Sciatic nerve (tissue), 2 donors: ENCODE data around the gene FGGY. TPM values are rescaled to one million over a fixed set of nuclear protein-coding genes. Genes with fewer than 3 reads are reported as not detected.
"Not testable (repeated sequence)": the region's sequence is repeated elsewhere in the genome, so short reads cannot be mapped to it uniquely, and the experiment has no call there.

Experiments
- ATAC-seq: fragments of 200-7000 bp; cut with Tn5 transposase; one replicate; pipeline ENCODE4 v1.9.1; 2020; ENCODE audit warnings: mild to moderate bottlenecking, moderate library complexity
- DNase-seq: peaks from one replicate; pipeline ENCODE4 v3.0.0-alpha.2; 2020; ENCODE audit warnings: low spot score
- intact Hi-C: fragments of 100-400 bp; cut with DNase I; formaldehyde crosslinking; loops from one replicate; pipeline ENCODE4 v1.14.2; 2022
- total RNA-seq: library from RNA; stranded (reverse); fragmentation: NEBNext Ultra II Directional; extraction: Animal tissue kit (Norgen Biotek cat#: 25700); gene quantifications from one replicate; pipeline ENCODE4 v1.2.1, GENCODE V29; 2021
- donor health status: DM: no; HTN: no; CAD: no.
- donor health status: DM: no; HTN: no; CAD: no.

FGGY gene
- total RNA-seq, 1 donor from 2014 or later, result 41.1 TPM

DNA sequence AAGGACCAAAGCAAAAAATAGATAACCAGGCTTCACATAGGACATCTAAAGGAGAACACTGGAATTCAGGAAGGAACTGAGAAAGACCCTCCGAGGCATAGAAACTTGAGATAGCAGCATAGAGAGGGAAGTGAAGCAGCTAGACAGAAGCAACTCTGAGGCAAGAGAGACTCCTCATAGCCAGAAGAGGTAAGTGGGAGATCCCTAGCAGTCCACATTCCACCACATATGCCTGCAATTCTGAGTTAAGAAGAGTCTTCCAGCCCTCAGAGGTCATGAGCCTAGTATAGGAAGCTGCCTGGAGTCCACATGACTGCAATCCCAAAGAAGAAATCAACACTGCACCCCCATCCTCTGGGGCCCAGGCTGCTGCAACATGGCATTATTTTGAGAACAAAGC is 13.9 kb upstream of the FGGY start:
- no peak for ATAC-seq

DNA sequence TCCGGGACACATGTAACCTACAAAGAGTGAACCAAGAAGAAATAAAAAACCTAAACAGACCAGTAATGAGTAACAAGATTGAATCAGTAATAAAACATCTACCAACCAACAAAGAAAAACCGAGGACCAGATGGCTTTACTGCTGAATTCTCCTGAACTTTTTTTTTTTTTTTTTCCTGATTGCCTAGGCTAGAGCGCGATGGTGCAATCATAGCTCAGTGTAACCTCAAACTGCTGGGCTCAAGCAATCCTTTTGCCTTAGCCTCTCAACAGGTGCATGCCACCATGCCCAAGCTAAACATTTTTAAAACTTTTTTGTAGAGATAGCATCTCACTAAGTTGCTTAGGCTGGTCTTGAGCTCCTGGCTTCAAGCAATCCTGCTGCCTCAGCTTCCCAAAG is 11.2 kb upstream of the FGGY start:
- ATAC-seq, result no peak
- intact Hi-C loops, result no loop called here

More for the DNA sequence above, 13.9 kb upstream of the FGGY start:
- intact Hi-C loops, result no loop called here
- DNase-seq, result no peak

DNA sequence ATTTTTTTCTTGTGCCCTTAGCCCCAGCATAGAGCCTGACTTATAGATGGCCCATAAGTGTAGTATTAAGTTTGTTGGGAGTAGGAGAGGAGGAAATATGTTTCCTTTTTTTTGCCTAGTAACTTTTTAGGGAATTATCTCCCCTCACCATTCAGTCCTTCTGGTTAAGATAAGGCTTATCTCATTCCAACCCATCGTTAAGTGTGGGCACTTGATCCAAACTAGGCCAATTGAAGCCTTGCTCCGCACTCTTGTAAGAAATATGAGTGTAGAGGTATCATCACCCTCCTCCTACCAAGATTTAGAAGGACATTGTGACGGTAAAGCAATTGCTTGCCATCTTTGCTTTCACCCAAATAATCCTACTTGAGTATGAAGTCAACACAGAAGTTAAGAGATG is 8.8 kb upstream of the FGGY start:
- intact Hi-C loops, result no loop called here
- no peak for ATAC-seq

More for the DNA sequence above, 11.2 kb upstream of the FGGY start:
- DNase-seq, result no peak

DNA sequence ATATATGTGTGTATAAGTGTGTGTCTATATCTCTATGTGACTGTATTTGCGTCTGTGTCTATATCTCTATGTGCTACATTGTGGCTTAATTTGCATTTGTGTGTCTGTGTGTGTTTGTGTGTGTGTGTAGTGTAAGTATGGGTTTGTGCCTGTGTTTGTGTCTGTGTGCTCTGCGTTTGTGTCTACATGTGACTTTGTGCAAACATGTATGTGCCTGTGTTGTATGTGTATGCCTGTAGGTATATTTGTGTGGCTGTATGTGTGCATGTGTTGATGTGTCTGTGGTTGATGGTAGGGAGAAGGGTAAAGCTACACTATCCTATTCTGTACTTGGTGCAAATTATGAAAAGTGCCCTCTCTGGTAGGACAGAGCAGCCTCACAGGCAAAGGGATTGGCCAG is 7.3 kb upstream of the FGGY start:
- DNase-seq (no peak), ATAC-seq (no peak)
- intact Hi-C loops, result no loop called here

More for the DNA sequence above, 8.8 kb upstream of the FGGY start:
- no peak for DNase-seq

DNA sequence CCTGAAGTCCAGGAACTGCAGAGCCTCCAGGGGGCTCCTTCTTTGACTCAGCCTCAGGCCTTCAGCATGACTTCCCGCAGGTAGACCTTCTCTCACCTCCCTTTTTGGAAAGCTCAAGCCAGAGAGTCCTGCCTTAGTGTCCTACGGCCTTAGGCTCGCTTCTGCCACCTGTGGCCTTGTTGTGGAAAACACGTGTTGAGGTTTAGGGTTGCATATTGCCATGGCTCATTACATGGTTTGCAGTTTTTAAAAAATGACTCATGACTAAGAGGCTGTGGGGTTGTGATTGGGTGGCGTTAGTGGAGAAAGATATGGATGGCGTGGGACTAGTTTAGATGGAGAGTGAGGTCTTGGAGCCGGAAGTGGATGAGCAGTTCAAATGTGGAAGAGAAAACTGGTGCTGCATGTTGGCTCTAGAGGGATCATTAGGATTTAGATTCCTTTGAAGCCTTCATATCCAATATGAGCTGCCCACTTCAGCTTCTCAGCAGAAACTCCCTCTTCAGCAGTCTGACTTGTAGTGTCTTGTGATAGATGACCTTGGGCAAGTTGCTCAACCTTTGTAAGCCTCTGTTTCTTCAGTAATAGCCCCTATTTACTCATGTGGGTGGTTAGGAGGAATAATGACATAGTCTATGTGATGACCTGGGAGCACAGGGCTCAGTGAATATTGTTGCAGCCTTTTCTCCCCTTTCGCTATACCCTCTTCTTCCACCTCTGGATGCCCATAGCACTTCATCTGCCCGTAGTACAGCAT is 6.5 kb upstream of the FGGY start:
- DNase-seq, result no peak
- intact Hi-C loops, result no loop called here

DNA sequence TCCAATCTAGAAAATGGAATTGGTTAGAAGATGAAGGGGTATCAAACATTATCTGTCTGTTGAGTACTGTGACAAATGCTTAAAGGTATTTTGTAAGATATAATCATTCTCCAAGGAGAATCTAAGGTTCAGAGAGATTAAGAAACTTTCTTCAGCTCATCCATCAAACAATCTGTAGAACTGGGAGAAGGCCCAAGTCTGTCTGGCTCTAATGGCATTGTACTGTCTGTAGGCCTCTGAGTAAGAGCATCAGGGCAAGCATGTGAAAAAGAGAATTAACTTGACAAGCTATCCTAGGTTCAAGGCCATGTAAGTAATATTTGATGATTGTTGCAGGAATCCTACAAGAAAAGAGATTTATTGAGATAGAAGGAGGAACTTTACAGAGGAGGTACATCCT is 5.3 kb upstream of the FGGY start:
- DNase-seq (no peak), ATAC-seq (no peak)
- intact Hi-C loops, result no loop called here

More for the DNA sequence above, 6.5 kb upstream of the FGGY start:
- peak; percentile 11 for ATAC-seq

DNA sequence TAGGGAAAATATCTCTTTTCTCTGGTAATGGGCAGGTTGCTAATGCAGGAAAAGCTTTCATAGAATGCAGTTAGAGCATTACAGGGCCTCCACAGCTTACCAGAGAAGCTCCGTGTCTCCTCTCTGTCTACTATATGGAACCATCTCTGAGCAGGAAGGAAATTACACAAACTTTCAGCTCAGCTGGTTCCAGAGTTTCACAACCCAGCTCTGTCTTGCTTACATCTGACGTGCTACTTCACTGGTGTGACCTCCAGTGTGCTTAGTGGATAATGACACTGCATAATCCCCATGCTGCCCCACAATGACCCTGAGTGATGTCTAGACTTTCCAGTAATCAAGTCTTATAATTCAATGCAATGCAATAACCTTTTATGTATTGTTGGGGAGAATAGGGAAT is 4.3 kb upstream of the FGGY start:
- peak; percentile 40 for ATAC-seq
- intact Hi-C loops, result no loop called here
- DNase-seq, result no peak

DNA sequence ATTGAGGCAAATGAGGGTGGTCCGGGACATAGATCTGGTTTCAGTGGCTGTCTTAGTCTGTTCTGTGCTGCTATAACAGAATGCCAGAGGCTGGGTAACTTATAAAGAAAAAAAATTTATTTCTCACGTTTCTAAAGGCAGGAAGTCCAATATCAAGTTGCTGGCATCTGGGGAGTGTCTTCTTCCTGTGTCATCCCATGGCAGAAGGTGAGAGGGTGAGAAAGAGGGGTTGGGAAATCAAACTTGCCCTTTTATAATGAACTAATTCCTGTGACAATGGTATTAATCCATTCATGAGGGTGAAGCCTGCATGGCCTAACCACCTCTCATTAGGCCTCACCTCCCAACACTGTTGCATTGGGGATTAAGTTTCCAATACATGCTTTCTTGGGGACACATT is 3.7 kb upstream of the FGGY start:
- DNase-seq, result no peak
- intact Hi-C loops, result no loop called here
- no peak for ATAC-seq

DNA sequence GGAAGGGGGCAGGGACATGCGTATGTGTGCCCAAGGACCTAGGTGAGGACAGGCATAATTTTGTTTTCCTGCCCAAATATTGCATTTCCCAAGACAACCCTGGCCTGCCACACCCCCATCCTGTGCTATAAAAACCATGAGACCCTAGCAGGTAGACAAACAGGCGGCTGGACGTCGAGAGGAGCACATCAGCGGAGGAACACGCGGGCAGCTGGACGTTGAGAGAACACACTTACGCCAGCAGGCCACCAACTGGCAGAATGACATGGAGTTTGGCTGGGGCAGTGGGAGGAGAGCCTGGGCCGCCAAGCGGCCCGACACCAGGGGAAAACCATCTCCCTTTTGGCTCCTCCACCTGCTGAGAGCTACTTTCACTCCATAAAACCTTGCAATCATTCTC is 3.0 kb upstream of the FGGY start:
- DNase-seq (no peak), ATAC-seq (no peak)
- intact Hi-C loops, result no loop called here

DNA sequence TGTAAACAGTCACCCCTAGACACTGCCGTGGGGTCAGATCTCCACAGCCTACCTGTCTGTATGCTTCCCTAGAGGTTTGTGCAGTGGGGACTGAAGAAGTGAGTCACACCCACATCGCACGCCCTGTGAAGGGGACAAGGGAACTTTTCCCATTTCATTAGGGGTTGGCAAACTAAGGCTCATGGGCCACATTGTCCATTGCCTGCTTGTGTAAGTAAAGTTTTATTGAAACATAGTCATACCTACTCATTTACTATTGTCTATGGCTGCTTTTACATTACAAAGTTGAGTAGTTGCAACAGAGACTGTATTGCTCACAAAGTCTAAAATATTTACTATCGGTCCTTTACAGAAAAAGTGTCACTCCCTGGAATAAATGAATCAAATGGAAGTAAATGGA is 2.5 kb upstream of the FGGY start:
- no peak for ATAC-seq
- no peak for DNase-seq
- intact Hi-C loops, result no loop called here

DNA sequence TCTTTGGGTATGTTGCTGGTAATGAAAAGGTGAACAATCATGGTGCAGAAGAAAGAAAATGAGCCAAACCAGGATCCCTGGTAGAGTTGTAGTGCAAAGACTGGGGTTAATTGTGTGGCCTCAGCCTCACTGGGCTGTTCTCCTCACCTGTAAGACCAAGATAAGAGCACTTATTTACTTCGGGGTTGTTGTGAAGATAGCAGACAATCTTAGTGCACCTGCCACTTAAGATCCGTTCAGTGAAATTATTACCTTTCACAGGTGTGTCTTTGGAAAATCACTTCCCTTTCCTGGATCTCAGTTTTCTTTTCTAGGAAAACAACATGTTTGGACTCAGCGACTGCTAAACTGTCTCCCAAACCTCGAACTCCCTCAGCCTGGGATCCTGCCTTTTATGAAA is 1.3 kb upstream of the FGGY start:
- intact Hi-C loops, result no loop called here
- ATAC-seq (no peak), DNase-seq (no peak)

DNA sequence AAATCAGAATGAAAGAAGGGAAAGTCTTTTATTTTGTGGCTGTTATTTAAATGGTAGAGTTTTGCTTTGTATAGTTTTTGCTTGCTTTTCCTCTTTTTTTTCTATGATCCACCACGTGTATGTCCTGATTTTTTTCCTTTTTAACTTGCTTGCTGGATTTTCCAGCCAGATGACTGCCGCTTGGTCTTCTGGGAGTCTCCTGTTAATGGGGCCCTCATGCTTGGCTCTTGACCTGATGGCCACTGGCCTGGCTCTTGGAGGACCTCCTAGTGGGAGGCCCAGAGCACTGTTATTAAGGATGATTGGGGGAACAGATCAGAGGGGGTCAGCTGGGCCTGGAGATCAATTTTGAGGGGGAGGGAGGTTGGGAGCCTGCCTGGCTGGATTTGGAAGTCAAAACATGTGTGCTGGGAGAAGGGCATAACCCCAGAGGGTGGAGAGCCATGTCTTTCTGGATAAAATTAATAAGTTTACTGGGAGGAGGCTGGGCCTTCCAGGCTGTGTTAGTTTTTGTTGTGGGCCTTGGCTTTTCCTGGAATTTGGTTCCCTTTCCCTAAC is 1.2 kb downstream of the FGGY start:
- intact Hi-C loops, result no loop called here
- DNase-seq, result peak; percentile 82
- ATAC-seq, result peak; percentile 86

DNA sequence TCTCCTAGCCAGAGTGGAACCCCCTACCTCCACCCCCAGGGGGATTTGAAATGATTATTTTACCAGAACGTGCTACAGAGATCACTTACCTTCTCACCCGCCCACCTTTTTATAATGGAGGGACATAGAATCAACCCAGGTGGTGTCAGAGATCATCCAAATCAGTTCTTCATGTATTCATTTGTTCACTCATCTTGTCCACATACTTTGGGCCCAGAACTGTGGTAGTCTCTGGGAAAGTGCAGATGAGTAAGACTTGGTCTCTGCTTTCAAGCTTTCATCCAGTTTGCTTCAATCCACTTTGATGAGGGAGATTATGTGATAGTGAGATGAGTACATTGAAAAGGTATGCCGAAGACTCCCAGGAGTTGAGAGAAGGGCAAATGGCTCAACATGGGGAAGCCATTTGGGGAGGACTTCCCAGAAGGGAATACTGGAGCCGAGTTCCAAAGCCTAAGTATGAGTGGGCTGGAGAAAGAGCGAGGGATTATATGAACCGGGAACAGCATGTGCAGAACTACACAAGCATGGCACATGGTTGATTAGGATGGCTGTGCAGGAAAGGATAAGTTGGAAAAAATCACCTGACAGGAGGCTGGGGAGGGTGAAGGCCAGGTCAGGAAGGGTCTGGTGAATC is 1.9 kb downstream of the FGGY start:
- no peak for ATAC-seq
- DNase-seq, result no peak
- intact Hi-C loops, result no loop called here

DNA sequence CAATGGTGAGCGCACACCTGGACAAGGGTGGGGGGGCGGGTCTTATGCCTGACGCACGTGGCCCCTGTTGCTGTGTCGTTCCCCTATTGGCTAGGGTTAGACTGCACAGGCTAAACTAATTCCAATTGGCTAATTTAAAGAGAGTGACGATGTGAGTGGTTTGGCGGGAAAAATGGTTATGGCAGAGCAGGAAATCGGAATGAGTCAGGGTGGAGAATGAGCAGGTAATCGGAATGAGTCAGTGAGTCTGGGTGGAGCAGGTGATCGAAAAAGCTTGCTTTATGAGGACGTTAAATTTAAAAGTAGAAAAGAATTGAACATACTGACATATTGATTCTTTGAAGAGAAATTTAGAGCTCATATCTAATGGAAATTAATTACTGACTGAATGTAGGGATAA is 2.8 kb downstream of the FGGY start:
- ATAC-seq, DNase-seq, intact Hi-C loops: not testable (repeated sequence)

DNA sequence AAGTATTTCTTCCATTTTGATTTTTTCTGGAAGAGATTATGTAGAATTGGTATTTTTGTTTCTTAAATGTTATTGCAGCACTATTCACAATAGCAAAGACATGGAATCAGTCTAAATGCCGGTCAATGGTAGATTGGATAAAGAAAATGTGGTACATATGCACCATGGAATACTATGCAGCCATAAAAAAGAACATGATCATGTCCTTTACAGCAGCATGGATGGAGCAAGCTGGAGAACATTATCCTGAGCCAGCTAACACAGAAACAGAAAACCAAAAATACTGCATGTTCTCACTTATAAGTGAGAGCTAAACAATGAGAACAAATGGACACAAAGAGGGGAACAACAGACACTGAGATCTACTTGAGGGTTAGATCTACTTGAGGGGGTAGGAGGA is 5.4 kb downstream of the FGGY start:
- no peak for DNase-seq
- intact Hi-C loops, result no loop called here
- ATAC-seq, result no peak

DNA sequence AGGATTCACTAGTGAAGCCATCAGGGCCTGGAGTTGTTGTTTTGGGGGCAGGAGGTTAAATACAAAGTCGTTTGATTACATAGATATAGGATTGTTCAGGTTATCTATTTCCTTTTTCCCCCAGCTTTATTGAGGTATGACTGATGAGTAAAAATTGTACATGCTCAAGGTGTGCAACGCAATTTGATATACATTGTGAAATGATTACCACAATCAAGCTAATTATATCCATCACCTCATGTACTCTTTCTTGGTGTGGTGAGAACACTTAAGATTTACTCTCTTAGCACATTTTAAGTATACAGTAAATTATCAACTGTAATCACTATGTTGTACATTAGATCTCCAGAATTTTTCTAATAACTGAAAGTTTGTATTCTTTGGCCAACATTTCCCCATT is 6.0 kb downstream of the FGGY start:
- no peak for DNase-seq
- intact Hi-C loops, result no loop called here
- ATAC-seq, result no peak

DNA sequence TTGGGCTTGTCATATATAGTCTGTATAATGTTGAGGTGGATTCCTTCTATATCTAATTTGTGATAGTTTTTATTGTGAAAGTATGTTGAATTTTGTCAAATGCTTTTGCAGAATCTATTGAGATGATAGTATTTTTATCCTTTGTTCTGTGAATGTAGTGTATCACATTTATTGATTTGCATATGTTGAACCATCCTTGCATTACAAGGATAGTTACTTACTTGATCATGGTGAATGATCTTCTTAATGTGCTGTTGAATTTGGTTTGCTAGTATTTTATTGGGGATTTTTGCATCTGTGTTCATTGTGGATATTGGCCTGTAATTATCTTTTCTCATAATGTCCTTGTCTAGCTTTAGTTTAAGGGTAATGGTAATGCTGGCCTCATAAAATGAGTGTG is 8.3 kb downstream of the FGGY start:
- no peak for ATAC-seq
- no peak for DNase-seq
- intact Hi-C loops, result no loop called here

DNA sequence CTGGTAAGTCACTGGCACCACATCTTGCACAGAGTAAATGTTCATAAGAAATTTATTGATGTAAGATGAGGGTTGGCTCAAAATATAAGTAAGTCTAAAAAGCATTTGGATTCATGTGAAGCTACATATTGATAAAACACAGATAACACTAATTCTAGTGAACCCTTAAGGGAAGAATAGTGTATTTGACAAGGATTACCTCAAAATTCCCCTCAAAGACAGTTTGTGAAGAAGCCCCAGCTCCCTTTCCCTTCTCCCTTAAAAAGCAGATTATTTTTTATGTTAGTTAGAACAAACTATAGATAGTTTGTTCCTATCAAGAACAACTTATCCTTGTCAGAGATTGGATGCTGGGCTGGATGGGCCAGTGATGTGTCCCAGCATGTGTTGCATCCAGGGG is 10.7 kb downstream of the FGGY start:
- DNase-seq, result no peak
- intact Hi-C loops, result no loop called here
- ATAC-seq, result no peak

DNA sequence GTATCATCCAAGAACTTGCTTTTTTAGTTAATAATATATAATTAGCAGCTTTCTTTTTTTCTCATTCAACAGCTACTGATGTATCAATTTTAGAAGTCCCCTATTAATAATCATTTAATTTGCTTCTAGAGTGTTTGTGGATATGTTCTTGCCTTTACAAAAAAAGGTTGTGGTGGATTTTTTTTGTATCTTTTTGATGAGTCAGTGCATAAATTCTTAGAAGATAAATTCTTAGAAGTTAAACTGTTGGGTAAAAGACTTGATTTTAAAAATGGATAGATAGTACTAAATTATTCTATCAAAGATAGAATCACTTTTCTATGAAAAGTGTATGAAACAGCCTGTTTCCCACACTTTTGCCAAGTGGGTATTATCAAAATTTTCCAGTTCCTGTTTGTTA is 11.9 kb downstream of the FGGY start:
- intact Hi-C loops, result no loop called here
- no peak for DNase-seq
- ATAC-seq, result no peak

DNA sequence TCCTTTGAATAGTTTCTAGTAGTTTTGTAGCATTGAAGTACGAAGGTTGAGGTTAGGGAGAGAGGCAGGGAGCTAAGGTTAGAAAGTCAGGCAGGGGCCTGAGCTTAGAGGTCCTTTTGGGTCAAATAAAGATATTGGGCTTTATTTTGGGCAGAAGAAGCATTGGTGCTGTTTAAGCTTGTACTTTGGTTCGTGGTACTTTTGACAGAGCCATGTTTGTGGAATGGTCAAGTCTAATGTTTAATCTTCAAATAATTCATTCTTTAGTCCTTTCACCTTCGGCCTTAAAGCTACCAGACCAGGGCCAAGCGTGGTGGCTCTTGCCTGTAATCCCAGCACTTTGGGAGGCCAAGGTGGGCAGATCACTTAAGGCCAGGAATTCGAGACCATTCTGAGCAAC is 12.5 kb downstream of the FGGY start:
- intact Hi-C loops, result no loop called here
- no peak for DNase-seq
- ATAC-seq, result no peak
